Right lobe of liver (tissue), 4 donors: Measurements from ENCODE around the gene SLC22A23.

ENCODE experiments used
- POLR2A ChIP-seq: fragments of 450-650 bp; IDR thresholded peaks from one replicate; pipeline ENCODE4 v1.6.1; 2017; ENCODE audit warnings: antibody characterized with exemption, mild to moderate bottlenecking
- TF ChIP-seq, protein P1 (sequence below), 4 donors: fragments of 200-600 bp in 3 of 4; fragments of 450-650 bp in 1 of 4; IDR thresholded peaks; one replicate each; pipeline versions ENCODE4 v1.5.1 to v1.8.0; 2016 to 2022; ENCODE audit warnings: antibody characterized with exemption in 4 of 4, mild to moderate bottlenecking in 2 of 4
- donor health status: DM: no; HTN: no; CAD: no.
- donor health status: DM: no; HTN: no; CAD: no.
- donor health status: DM: no; HTN: yes; CAD: no.

DNA sequence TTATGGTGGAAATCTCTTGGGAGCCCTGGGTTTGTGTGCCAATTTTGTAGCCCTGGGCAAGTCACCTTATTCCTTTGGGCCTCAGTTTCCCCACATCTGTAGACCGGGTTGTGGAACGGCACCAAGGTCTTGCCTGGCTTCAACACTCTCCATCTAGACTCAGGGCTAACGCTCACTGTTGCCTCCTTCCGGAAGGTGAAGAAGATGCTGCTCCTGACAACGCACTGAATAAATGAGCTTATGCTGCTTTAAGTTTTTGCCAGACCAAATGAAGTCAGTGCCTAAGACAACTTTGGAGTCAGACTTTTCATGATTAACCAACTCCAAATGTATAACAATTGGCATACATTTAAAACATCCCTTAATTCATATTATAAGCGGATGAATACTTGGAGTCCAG is 145.0 kb downstream of the SLC22A23 start:
- TF ChIP-seq, protein P1, sequence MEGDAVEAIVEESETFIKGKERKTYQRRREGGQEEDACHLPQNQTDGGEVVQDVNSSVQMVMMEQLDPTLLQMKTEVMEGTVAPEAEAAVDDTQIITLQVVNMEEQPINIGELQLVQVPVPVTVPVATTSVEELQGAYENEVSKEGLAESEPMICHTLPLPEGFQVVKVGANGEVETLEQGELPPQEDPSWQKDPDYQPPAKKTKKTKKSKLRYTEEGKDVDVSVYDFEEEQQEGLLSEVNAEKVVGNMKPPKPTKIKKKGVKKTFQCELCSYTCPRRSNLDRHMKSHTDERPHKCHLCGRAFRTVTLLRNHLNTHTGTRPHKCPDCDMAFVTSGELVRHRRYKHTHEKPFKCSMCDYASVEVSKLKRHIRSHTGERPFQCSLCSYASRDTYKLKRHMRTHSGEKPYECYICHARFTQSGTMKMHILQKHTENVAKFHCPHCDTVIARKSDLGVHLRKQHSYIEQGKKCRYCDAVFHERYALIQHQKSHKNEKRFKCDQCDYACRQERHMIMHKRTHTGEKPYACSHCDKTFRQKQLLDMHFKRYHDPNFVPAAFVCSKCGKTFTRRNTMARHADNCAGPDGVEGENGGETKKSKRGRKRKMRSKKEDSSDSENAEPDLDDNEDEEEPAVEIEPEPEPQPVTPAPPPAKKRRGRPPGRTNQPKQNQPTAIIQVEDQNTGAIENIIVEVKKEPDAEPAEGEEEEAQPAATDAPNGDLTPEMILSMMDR (IDR thresholded peaks at IDR 0.05): no peak
- no peak for TF ChIP-seq POLR2A
